LHCN-M2 (cell line): ENCODE measurements around the gene NCAM1. TPM values are rescaled to one million over a fixed set of nuclear protein-coding genes. Genes with fewer than 3 reads are reported as not detected.

ENCODE experiments used
- DNase-seq: peaks from one replicate; pipeline ENCODE4 v3.0.0-alpha.2; 2012; ENCODE audit warnings: low read depth
- total RNA-seq: library from RNA; depleted of rRNA; stranded (reverse); fragments of >200 nt; gene quantifications from 2 replicates; pipeline ENCODE4 v1.2.3, GENCODE V29; 2014

Gene NCAM1
- total RNA-seq, 1 experiment from 2014 or later: 38.7 TPM

GRCh38 chr11:113198972-113199661 lies 237.9 kb downstream of the NCAM1 start:
- DNase-seq: no peak

GRCh38 chr11:113199866-113200265 lies 238.6 kb downstream of the NCAM1 start:
- no peak for DNase-seq

DNA sequence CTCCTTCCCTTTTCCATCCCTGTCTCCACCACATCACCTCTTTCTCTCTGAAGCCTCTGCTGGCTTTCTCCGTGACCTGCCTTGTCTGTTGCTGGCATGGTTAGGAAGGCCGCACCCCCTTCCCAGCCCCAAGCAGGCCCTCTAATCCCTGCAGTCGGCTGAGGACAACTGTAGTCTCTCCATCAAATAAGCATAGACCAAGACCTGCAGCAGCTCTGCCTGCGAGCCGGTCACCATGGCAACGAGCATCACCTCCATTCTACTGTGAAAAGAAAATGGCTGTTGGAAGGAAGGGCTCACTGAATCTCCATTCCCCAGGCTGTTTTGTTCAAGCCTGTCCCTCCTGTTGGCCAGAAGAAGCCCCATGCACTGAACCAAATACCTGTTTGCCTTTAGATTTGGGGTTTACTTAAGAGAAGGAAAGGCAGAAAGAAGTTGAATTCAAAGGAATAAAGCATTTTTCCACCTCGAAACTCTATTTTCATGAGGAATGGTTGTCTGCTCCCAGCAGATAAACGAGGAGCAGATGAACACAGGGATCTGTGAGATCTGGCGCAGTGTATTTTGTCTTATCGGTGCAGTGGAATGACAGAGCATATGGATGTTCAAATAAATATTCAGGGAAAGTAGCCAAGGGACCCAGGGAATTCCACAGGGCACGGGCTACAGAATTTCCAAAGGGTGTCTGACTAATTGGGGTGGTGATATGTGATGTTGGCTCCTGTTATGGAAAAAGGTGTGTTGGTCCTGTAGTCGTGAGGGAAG lies 240.0 kb downstream of the NCAM1 start:
- DNase-seq: no peak

DNA sequence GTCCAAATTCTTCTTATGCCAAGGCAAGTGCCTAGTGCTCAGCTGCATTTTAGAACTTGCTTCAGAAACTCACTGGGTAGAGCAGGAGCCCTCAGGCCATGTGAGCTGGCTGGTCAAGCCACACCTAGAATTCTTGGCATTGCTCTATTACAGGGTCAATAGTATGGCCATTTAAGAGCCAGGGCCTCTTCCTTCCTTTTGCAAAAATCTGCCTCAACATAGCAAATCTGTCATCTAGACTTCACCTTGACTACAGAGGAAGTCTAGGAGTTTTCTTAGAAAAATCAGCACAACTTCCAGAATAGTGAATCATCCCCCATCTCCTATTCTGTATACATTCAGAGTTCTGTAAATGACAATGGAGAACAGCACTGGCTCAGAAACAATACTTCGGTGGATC lies 241.2 kb downstream of the NCAM1 start:
- no peak for DNase-seq

- no peak for DNase-seq
Observed at GRCh38 chr11:113203141-113203753, 242.0 kb downstream of the NCAM1 start.

DNA sequence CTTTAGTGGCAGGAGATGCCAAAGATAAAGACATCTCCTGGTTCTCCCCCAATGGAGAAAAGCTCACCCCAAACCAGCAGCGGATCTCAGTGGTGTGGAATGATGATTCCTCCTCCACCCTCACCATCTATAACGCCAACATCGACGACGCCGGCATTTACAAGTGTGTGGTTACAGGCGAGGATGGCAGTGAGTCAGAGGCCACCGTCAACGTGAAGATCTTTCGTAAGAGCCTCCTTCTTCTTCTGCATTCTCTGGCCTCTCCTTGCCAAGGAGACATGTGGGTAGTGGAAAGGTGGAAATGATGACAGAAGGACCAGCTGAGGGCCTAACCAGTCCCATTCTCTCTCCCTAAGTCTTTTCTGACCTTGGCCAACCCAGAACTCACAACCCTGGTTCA lies 243.1 kb downstream of the NCAM1 start:
- DNase-seq: no peak

DNA sequence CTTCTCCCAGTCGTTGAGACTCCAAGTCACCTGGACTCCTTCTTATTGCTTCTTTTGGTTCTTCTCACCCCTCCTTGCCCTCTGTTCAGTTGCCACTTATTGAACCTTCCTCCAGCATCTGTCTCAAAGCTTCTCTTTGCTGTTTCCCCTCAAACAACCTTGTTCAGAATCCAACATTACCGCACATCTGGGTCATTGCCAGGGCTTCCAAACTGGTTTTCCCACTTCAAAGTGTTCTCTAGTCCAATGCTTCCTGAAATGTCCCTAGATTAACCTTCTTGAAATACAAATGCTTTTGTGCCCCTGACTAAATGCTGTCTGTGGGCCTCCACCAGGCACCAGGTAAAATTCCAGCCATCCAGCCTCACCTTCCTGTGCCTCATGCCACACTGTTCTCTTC lies 252.3 kb downstream of the NCAM1 start:
- no peak for DNase-seq

DNA sequence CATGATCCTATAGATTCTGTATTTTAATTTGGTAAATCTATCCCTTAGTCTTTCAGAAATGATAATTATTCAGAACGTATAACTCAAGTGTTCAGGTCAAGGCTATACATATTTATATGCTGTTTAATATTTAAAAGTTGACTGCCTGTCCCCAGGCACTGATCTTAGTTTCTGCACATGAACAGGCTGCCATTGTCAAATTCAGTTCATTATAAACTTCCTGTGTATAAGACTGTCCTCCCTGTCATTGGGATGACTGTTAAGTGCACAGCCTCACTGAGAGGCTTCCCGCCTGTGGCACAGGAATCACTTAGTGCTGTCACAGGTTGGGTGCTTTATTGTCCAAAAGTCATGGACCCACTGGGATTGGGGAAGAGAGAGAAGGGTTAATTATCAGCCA lies 261.0 kb downstream of the NCAM1 start:
- no peak for DNase-seq

- DNase-seq: no peak
Observed at GRCh38 chr11:113234888-113235287, 273.7 kb downstream of the NCAM1 start.

DNA sequence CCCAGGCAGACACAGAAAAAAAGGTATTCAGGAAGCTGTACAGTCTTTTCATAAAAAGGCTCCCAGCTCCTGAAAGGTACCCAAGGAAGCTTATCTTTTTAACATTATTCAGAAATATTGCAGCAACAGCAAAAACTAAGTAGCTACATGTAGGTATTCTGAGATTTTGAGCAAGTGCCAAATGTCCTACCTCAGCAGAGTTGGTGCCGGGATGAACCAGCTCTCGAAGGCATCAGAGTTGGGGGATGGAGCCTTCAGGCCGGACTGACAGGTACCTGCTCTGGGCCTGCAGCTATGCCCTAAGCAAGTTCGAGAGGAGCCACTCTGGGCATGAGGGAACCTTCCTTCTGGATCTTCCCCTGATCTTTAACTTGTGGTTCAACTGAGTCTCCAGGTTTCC lies 276.0 kb downstream of the NCAM1 start:
- no peak for DNase-seq

DNA sequence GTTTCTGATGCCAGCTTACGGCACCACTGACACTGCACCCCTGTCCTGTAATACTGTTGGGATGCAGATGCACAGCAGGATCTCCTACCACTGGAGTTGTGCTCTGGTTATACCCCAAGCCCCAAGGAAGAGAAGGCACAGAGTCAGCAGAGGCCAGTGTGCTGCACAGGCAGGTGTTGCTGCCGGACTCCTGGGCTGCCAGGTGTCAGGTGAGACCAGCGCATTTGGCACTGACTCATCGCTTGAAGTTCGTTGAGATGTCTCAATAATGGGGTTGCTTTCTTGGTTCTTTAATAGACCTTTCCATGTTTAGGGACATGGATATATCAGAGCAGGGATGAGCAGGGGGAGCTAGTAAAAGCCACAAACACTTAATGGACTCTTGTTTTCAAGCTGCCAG lies 277.5 kb downstream of the NCAM1 start:
- DNase-seq: no peak

DNA sequence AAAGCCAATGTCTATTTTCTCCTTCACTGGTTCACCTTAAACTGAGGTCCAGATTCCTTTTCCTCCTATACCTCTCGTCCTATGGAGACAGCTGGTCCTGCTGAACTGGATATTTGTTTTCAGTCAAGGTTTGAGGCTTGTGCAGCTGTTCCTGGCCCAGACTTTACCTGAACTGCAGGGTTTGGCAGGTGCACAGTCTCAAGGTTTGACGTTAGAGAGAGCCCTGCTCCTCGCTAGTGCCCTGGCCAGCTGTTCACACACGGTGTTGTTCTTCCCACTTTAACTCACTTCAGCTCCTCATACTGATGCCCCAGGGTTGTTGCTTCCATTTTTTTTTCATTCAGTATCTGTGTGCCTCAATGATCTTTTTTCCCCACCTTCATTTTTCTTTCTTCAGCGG lies 279.2 kb downstream of the NCAM1 start:
- no peak for DNase-seq

DNA sequence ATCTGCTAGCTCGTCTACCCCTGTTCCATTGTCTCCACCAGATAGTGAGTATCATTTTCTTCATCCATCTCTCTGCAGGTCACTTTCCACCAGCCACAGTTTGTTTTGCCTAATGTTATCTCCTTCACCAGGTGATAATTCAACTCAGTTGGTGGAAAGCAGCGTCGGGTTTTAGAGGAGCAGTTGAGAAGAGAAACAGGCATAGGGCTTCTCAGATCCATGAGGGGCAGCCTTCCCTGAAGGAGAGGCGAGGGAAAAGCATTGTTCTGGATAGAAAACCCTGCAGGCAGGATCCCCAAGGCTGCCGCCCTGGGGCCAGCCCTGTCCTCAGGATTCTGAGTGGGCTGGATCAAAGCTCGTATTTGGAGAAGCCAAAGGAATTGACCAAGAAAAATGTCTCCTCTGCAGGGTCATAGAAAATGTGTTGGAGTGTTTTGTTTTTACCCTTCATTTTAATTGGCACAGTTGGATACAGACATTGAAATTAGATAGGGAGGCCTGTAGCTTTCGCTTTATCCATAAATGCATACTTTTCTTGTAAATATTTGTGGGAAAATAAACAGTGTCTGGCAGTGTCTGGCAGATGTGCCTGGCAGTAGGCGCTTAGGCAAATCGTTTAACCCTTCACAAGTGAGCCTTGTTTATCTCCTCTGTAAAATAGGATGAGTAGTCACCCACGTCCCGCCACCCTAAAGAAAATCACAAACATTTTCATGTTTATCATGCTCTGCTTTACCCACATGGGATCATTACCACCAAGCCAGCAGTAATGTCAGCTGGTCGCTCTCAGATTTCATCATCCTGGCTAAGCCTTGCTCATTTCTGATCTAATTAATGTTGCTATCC lies 279.8 kb downstream of the NCAM1 start:
- DNase-seq: no peak

- peak; percentile 89 for DNase-seq
Observed at GRCh38 chr11:113241636-113242054, 280.4 kb downstream of the NCAM1 start.

- DNase-seq: no peak
Observed at GRCh38 chr11:113242060-113242459, 280.8 kb downstream of the NCAM1 start.

GRCh38 chr11:113242767-113243397 lies 281.7 kb downstream of the NCAM1 start:
- DNase-seq: peak; percentile 63

DNA sequence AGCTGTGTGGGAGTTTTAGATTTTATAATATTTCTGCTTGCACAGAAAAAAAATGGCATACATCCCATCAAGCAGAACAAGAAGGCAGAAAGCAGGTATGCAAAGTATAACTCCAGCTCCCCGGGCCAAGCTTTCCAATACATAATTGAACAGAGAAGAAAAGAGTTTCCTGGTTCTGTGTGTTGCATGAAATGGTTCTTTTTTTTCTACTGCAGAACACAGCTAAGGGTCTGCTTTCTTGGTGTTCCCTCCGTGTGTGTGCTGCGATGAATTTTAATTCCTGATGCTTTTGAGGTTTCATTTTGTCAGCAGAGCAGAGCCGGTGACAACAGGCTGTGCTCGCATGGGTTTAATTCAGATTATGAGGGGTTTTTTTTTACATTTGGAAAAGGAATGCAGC lies 282.5 kb downstream of the NCAM1 start:
- DNase-seq: no peak

DNA sequence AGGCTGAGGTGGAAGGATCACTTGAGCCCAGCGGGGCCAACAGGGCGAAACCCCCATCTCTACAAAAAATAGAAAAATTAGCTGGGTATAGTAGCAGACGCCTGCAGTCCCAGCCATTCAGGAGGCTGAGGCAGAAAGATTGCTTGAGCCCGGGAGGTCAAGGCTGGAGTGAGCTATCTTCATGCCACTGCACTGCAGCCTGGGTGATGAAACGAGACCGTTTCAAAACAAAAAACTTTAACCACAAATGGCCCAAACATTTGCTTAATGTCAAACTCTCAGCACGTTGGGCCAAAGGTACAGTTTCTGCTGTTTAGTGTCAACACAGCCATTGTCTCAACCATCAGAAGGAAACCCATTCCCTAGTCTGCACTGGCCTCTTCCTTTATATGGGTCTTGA lies 284.0 kb downstream of the NCAM1 start:
- no peak for DNase-seq

DNA sequence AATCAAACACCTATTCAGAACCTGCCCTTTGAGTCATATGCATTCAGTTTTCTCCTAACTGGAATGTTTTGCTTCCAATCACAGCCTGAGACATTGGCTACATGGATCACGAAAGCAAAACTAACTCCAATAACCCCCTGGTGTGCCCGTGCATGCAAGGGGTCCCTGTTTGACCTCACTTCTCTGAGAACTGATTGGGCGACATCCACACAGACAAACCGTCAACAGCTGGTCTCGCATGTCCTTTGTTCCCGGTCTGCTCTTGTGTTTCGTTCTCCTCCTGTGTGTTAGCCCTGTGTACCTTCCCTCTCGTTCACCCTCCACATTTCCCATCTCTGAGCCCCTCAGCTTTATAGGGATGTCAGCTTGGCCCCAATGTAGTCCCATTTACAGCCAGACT lies 286.0 kb downstream of the NCAM1 start:
- DNase-seq: no peak

- no peak for DNase-seq
Observed at GRCh38 chr11:113247966-113248365, 286.7 kb downstream of the NCAM1 start.

DNA sequence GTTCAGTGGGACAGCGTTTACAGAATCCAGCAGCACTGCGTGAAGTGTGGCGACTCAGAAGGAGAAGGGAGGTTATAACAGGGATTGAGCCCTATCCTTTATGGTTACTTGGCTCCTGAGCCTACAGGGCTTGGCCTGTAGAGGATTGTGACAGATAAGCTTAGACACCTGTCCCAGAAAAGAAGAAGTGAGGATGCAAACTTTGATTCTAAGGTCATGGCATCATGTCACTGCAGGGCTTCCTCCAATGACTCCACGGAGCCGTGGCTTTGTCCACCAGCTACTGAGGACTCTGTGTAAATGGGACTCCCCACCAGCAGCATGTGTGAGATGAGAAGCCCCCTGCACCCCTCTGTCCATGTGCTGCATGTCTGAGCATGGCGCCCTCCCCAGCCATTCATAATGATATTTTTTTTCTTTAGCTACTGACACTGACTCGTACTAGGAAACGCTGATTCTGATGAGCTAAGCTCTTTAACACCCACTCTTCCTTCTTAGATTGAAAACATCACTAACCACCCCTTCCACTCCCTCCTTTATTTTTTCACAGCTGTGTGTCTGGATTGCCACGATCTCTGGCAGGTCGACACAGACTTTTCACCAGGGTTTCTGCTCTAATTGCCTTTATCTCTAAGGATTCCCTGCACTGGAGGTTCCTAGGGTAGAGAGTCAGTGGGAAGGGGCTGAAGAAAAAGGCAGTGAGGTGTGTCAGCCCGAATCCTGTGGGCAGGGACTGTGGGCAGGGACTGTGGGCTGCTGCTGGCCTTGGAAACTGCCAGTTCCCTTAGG lies 287.7 kb downstream of the NCAM1 start:
- no peak for DNase-seq
